ENCODE data around the gene SPRR2B.

DNA sequence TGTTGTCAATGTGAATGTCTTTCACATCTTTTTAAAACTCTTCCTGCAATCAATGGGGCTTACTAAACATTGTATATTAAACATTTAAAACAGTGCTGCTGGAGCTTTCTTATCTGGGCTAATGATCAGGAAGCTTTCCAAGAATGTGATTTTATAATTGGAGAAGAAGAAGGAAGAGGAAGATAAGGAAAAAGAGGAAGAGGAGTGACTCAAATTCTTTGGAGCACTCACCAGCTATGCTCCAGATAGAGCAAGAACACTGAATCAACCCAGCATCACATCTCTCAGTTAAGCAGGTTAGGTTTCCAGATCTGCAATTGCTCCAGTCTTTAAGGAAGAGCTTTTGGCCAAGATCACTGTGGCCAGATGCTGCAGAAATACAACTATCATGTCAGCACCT, 24.4 kb upstream of the SPRR2B start:
- TF ChIP-seq, protein P1, sequence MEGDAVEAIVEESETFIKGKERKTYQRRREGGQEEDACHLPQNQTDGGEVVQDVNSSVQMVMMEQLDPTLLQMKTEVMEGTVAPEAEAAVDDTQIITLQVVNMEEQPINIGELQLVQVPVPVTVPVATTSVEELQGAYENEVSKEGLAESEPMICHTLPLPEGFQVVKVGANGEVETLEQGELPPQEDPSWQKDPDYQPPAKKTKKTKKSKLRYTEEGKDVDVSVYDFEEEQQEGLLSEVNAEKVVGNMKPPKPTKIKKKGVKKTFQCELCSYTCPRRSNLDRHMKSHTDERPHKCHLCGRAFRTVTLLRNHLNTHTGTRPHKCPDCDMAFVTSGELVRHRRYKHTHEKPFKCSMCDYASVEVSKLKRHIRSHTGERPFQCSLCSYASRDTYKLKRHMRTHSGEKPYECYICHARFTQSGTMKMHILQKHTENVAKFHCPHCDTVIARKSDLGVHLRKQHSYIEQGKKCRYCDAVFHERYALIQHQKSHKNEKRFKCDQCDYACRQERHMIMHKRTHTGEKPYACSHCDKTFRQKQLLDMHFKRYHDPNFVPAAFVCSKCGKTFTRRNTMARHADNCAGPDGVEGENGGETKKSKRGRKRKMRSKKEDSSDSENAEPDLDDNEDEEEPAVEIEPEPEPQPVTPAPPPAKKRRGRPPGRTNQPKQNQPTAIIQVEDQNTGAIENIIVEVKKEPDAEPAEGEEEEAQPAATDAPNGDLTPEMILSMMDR (conservative IDR thresholded peaks at IDR 0.05 in 1 of 2, IDR thresholded peaks at IDR 0.05 in 1 of 2; ENCODE audit: low read depth in 1 of 2, low read length in 2 of 2) = no peak
- no peak for TF ChIP-seq EZH2 (IDR thresholded peaks at IDR 0.05; ENCODE audit: low read length, missing control alignments)
